Bronchial epithelial cell (primary cell): ENCODE results near the gene PHACTR3. TPM values are rescaled to one million over a fixed set of nuclear protein-coding genes. Genes with fewer than 3 reads are reported as not detected.

Experiments used
- DNase-seq: peaks from one replicate; pipeline ENCODE4 v3.0.0-alpha.2; 2010; ENCODE audit warnings: low read depth
- FAIRE-seq: peaks from 2 replicates; lab custom pipeline; 2011; peaks lifted over from hg19 to GRCh38; lab: Jason Lieb, UNC
- H3K27me3 ChIP-seq: 2 replicates; pipeline ENCODE4 v1.5.1; 2011; ENCODE audit warnings: low read length; ENCODE audit not compliant: control insufficient read depth, insufficient read depth
- H3K36me3 ChIP-seq: 2 replicates; pipeline ENCODE4 v1.5.1; 2011; ENCODE audit warnings: low read length; ENCODE audit not compliant: control insufficient read depth, insufficient read depth
- H3K4me3 ChIP-seq: 2 replicates; pipeline ENCODE4 v1.5.1; 2011; ENCODE audit warnings: mild to moderate bottlenecking, low read depth, low read length, control low read depth
- CTCF ChIP-seq: IDR thresholded peaks from 2 replicates; pipeline ENCODE4 v1.5.1; 2011; ENCODE audit warnings: mild to moderate bottlenecking, moderate library complexity, low read length, control low read depth, inconsistent platforms; ENCODE audit not compliant: insufficient read depth, severe bottlenecking
- total RNA-seq: library from RNA; depleted of rRNA; stranded (reverse); fragments of >200 nt; gene quantifications from 2 replicates; pipeline ENCODE4 v1.2.1, GENCODE V29; 2014

Gene PHACTR3
- total RNA-seq, 1 donor from 2014 or later, result 15.0 TPM

- DNase-seq (no peak), FAIRE-seq (no peak)
- H3K36me3 ChIP-seq, result no peaks in the 10 kb centered on the region
- H3K4me3 ChIP-seq, result no peak overlapping the region
- H3K27me3 ChIP-seq, result peaks cover 3% of the 10 kb centered on the region
- TF ChIP-seq CTCF, result no peak
Measured at GRCh38 chr20:59579404-59580145, 24.8 kb upstream of the PHACTR3 start.

- TF ChIP-seq CTCF, result no peak
- FAIRE-seq, result no peak
- no peak overlapping the region for H3K4me3 ChIP-seq
- H3K27me3 ChIP-seq, result peaks cover 3% of the 10 kb centered on the region
- no peaks in the 10 kb centered on the region for H3K36me3 ChIP-seq
- no peak for DNase-seq
Measured at GRCh38 chr20:59580146-59580946, 24.0 kb upstream of the PHACTR3 start.

- no peak for DNase-seq
- TF ChIP-seq CTCF, result no peak
- no peak for FAIRE-seq
Measured at GRCh38 chr20:59580991-59581401, 23.3 kb upstream of the PHACTR3 start.

GRCh38 chr20:59581993-59582679 lies 22.2 kb upstream of the PHACTR3 start:
- DNase-seq (no peak), FAIRE-seq (no peak)
- Histone ChIP-seq H3K4me3 (no peak overlapping the region), H3K27me3 (no peaks in the 10 kb centered on the region), H3K36me3 (no peaks in the 10 kb centered on the region)
- TF ChIP-seq CTCF, result no peak

More at GRCh38 chr20:59580991-59581401, 23.3 kb upstream of the PHACTR3 start:
- Histone ChIP-seq H3K36me3 (no peaks in the 10 kb centered on the region), H3K4me3 (no peak overlapping the region), H3K27me3 (peaks cover 3% of the 10 kb centered on the region)

GRCh38 chr20:59583428-59584277 lies 20.7 kb upstream of the PHACTR3 start:
- no peaks in the 10 kb centered on the region for H3K36me3 ChIP-seq
- no peak overlapping the region for H3K4me3 ChIP-seq
- no peaks in the 10 kb centered on the region for H3K27me3 ChIP-seq
- no peak for FAIRE-seq
- no peak for TF ChIP-seq CTCF
- DNase-seq, result no peak
